Colonic mucosa (tissue), 4 donors: ENCODE results near the gene GLI3. TPM values are rescaled to one million over a fixed set of nuclear protein-coding genes. Genes with fewer than 3 reads are reported as not detected.

Source experiments
- DNase-seq: peaks from one replicate; pipeline ENCODE4 v3.0.0-alpha.2; 2020
- H3K27ac ChIP-seq: fragments of 200-600 bp; one replicate; pipeline ENCODE4 v1.8.0; 2021
- H3K27me3 ChIP-seq: fragments of 200-600 bp; one replicate; pipeline ENCODE4 v1.8.0; 2021
- H3K36me3 ChIP-seq: fragments of 200-600 bp; one replicate; pipeline ENCODE4 v1.8.0; 2021
- H3K4me1 ChIP-seq: fragments of 200-600 bp; one replicate; pipeline ENCODE4 v1.8.0; 2021; ENCODE audit warnings: mild to moderate bottlenecking
- H3K4me3 ChIP-seq: fragments of 200-600 bp; one replicate; pipeline ENCODE4 v1.8.0; 2021
- H3K9ac ChIP-seq, 2 donors: one replicate each; pipeline ENCODE4 v1.7.0; 2013; ENCODE audit warnings: control low read depth in 2 of 2, low read depth in 2 of 2, low read length in 2 of 2
- H3K9me3 ChIP-seq: fragments of 200-600 bp; one replicate; pipeline ENCODE4 v1.8.0; 2021
- CTCF ChIP-seq: fragments of 200-600 bp; IDR thresholded peaks from one replicate; pipeline ENCODE4 v1.8.0; 2022; ENCODE audit warnings: antibody characterized with exemption, mild to moderate bottlenecking
- intact Hi-C: fragments of 100-400 bp; cut with DNase I; formaldehyde crosslinking; loops from one replicate; pipeline ENCODE4 v1.14.1; 2022
- total RNA-seq, 2 donors: library from RNA; stranded (reverse); fragmentation: NEBNext Ultra II Directional in 1 of 2; extraction: Animal tissue kit (Norgen Biotek cat#: 25700) in 1 of 2; gene quantifications; one replicate each; pipeline ENCODE4 v1.2.1, GENCODE V29; 2021
- donor health status: healthy.
- donor health status: DM: no; HTN: no; CAD: no.
- donor health status: DM: no; HTN: no; CAD: no.

Gene GLI3
- 1 to 10 TPM; 1.8 to 8.0 TPM for total RNA-seq

GRCh38 chr7:42236976-42237810, at the start of gene GLI3:
Gene GLI3 (minus strand): TSS chr7:42237209. CDS start chr7:42223253, 13,956 bp downstream.
- peaks cover 22% of the 10 kb centered on the region for H3K27me3 ChIP-seq
- H3K27ac ChIP-seq: peak within 1 kb of the TSS; percentile 69
- intact Hi-C loops: no loop called here
- no peak for TF ChIP-seq CTCF
- peak within 1 kb of the TSS; percentile 50 for H3K4me3 ChIP-seq
- no peaks in the 10 kb centered on the region for H3K36me3 ChIP-seq
- H3K9me3 ChIP-seq: no peaks in the 10 kb centered on the region
- peak within 1 kb of the TSS; percentile 43 to 68 for H3K9ac ChIP-seq
- peak; percentile 76 for DNase-seq
- H3K4me1 ChIP-seq: no peaks in the 10 kb centered on the region

- intact Hi-C loops: no loop called here
- no peak for TF ChIP-seq CTCF
- Histone ChIP-seq H3K27ac (no peak overlapping the region), H3K27me3 (no peaks in the 10 kb centered on the region), H3K9me3 (no peaks in the 10 kb centered on the region), H3K36me3 (no peaks in the 10 kb centered on the region), H3K9ac (no peak overlapping the region), H3K4me1 (no peaks in the 10 kb centered on the region), H3K4me3 (no peak overlapping the region)
- DNase-seq: no peak
These were observed 48.4 kb upstream of the GLI3 start for GRCh38 chr7:42285383-42285824.

DNA sequence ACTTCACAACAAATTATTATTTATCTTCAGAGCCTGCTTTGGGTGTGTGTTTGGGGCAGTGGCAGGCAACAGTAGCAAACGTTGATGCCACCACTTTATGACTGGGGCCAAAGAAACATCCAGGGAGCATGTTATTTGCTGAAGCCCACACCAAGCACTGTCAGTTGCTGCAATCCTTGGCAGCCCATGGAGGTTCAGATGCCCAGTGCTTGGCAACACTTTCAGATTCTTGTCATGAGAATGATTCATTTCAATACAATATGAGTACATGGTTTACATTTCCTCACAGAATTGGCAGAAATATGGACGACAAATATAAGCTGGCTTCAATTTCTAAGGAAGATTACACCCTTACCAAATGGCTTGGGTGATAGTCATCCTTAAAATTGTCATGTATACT, 46.5 kb upstream of the GLI3 start:
- Histone ChIP-seq H3K27ac (no peak overlapping the region), H3K4me3 (no peak overlapping the region), H3K27me3 (no peaks in the 10 kb centered on the region), H3K9ac (no peak overlapping the region), H3K4me1 (no peaks in the 10 kb centered on the region), H3K36me3 (no peaks in the 10 kb centered on the region), H3K9me3 (no peaks in the 10 kb centered on the region)
- intact Hi-C loops: no loop called here
- no peak for TF ChIP-seq CTCF
- DNase-seq: no peak

DNA sequence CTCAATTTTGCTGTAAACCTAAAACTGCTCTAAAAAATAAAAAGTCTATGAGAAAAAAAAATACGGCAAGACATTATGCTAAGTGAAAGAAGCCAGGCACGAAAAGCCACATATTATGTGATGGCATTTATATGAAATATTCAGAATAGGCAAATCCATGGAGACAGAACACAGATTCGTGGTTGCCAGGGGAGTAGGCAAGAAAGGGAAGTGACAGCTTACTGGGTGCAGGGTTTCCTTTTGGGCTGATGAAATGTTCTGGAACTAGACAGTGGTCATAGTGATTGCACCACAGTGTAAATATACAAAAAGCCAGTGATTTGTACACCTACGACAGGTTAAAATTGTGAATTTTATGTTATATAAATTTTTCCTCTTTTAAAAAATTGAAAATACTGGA, 41.3 kb upstream of the GLI3 start:
- no peaks in the 10 kb centered on the region for H3K9me3 ChIP-seq
- DNase-seq: no peak
- no peaks in the 10 kb centered on the region for H3K4me1 ChIP-seq
- no peaks in the 10 kb centered on the region for H3K27me3 ChIP-seq
- no peak for TF ChIP-seq CTCF
- H3K27ac ChIP-seq: no peak overlapping the region
- no peak overlapping the region for H3K4me3 ChIP-seq
- no peak overlapping the region for H3K9ac ChIP-seq
- intact Hi-C loops: no loop called here
- H3K36me3 ChIP-seq: no peaks in the 10 kb centered on the region

DNA sequence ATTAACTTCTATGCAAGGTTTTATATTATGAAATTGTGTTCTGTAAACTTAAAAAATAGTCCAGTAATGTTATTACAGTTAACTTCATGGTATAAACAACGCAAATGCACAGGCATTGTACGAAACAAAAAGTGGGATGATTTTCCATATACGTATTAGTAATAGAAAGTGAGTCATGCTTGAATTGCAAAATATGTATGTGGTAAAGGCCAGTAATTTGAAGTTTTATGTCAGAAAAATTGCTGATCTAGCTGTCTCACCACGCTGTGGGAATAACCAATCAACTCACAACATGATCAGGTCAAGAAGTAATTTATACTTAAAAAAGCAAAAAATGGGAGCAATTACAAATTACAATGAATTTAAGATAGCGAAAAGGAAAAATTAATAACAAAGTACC, 37.0 kb upstream of the GLI3 start:
- Histone ChIP-seq H3K27me3 (no peaks in the 10 kb centered on the region), H3K9me3 (no peaks in the 10 kb centered on the region), H3K36me3 (no peaks in the 10 kb centered on the region), H3K27ac (no peak overlapping the region), H3K4me3 (no peak overlapping the region), H3K4me1 (no peaks in the 10 kb centered on the region), H3K9ac (no peak overlapping the region)
- intact Hi-C loops: no loop called here
- no peak for DNase-seq
- no peak for TF ChIP-seq CTCF
